Esophagus muscularis mucosa (tissue), 4 donors: ENCODE data around the gene ZFP90.

Experiments
- CTCF ChIP-seq, 3 experiments: fragments of 200-600 bp in 2 of 3; fragments of 450-650 bp in 1 of 3; sonication (generic) in 2 of 3; IDR thresholded peaks; one replicate each; pipeline ENCODE4 v1.5.1; 2017 to 2019; ENCODE audit warnings: antibody characterized with exemption in 3 of 3, mild to moderate bottlenecking in 2 of 3, moderate library complexity in 1 of 3
- EP300 ChIP-seq: sonication (generic); formaldehyde crosslinking; IDR thresholded peaks from one replicate; pipeline ENCODE4 v1.6.1; 2017; ENCODE audit warnings: antibody characterized with exemption
- POLR2A ChIP-seq: fragments of 450-650 bp; IDR thresholded peaks from one replicate; pipeline ENCODE4 v1.6.1; 2017; ENCODE audit warnings: antibody characterized with exemption, moderate library complexity, mild to moderate bottlenecking, low read depth
- POLR2AphosphoS5 ChIP-seq, 2 donors: sonication (generic); formaldehyde crosslinking; IDR thresholded peaks; one replicate each; pipeline ENCODE4 v1.6.1; 2017; ENCODE audit warnings: antibody characterized with exemption in 2 of 2

- TF ChIP-seq CTCF (IDR thresholded peaks at IDR 0.05) (no peak), POLR2A (no peak), POLR2AphosphoS5 (IDR thresholded peaks at IDR 0.05) (no peak), EP300 (no peak)
These were observed 9.9 kb downstream of the ZFP90 start for GRCh38 chr16:68548947-68549346.
